MCF 10A (cell line): Measurements from ENCODE around the gene BAHCC1. TPM values are rescaled to one million over a fixed set of nuclear protein-coding genes. Genes with fewer than 3 reads are reported as not detected.

ENCODE experiments used
- BruUV-seq: library from RNA; stranded (reverse); fragments of 400-500 nt; replicated peaks from 2 replicates; lab custom pipeline; 2021; lab: Mats Ljungman, UMichigan
- CTCF ChIA-PET: fragments of 300-600 bp; sonication (Branson Sonifier 250); formaldehyde crosslinking; extraction: SDS; loops from one replicate; lab custom pipeline; 2021; ENCODE audit warnings: antibody characterized with exemption, inconsistent platforms; lab: Yijun Ruan, JAX
- POLR2A ChIA-PET: fragments of 300-600, 350-650 bp; sonication (Branson Sonifier 250); formaldehyde crosslinking; extraction: SDS; loops from one replicate; lab custom pipeline; 2020; ENCODE audit warnings: antibody characterized with exemption, inconsistent platforms; lab: Yijun Ruan, JAX
- DNase-seq: peaks from one replicate; pipeline ENCODE4 v3.0.0-alpha.2; 2018; ENCODE audit not compliant: unreplicated experiment
- H3K27ac Mint-ChIP-seq: one replicate; pipeline ENCODE4 v1.8.0; 2022; ENCODE audit warnings: mild to moderate bottlenecking, low read depth, mixed read lengths; ENCODE audit not compliant: unreplicated experiment
- H3K27me3 Mint-ChIP-seq: one replicate; pipeline ENCODE4 v1.8.0; 2022; ENCODE audit warnings: mixed read lengths; ENCODE audit not compliant: insufficient read depth, unreplicated experiment
- H3K36me3 Mint-ChIP-seq: one replicate; pipeline ENCODE4 v1.8.0; 2022; ENCODE audit warnings: mild to moderate bottlenecking, moderate library complexity, mixed read lengths; ENCODE audit not compliant: insufficient read depth, unreplicated experiment
- H3K4me1 Mint-ChIP-seq: one replicate; pipeline ENCODE4 v1.8.0; 2022; ENCODE audit warnings: mixed read lengths; ENCODE audit not compliant: insufficient read depth, unreplicated experiment
- H3K4me3 Mint-ChIP-seq: one replicate; pipeline ENCODE4 v1.8.0; 2022; ENCODE audit warnings: mild to moderate bottlenecking, moderate library complexity, mixed read lengths; ENCODE audit not compliant: unreplicated experiment
- H3K9me3 Mint-ChIP-seq: one replicate; pipeline ENCODE4 v1.8.0; 2022; ENCODE audit warnings: mixed read lengths; ENCODE audit not compliant: unreplicated experiment
- CTCF ChIP-seq: fragments of 200-600 bp; IDR thresholded peaks from one replicate; pipeline ENCODE4 v1.8.0; 2022; ENCODE audit warnings: antibody characterized with exemption, mild to moderate bottlenecking; ENCODE audit not compliant: unreplicated experiment
- intact Hi-C: fragments of 100-400 bp; cut with micrococcal nuclease; formaldehyde crosslinking; loops from 2 replicates; pipeline ENCODE4 v1.14.1; 2022
- total RNA-seq: library from RNA; stranded (reverse); gene quantifications from 2 replicates; pipeline ENCODE4 v1.2.3, GENCODE V29; 2022

The BAHCC1 gene
- total RNA-seq, 1 experiment from 2014 or later, result 7.4 TPM

DNA sequence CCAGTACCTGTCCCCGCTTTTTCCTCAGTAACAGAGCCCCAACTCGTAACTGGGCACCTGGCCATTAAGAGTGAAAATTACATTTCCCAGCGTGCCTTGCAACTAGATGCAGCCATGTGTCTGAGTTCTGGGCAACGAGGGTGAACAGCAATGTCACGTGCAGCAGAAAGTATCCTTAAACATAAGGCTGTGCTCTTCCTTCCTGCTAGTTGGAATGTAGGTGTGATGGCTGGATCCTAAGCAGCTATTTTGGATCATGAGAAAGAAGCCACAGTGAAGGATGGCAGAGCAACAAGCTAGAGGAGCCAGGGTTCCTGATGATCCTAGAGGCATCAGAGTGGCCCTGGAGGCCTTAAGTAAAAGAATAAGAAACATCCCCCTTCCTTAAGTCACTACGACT is 81.4 kb downstream of the BAHCC1 start:
- no peak for TF ChIP-seq CTCF
- Mint-ChIP-seq H3K27ac (no peak overlapping the region), H3K4me1 (peaks cover 4% of the 10 kb centered on the region), H3K27me3 (no peaks in the 10 kb centered on the region), H3K9me3 (no peaks in the 10 kb centered on the region), H3K4me3 (no peak overlapping the region), H3K36me3 (no peaks in the 10 kb centered on the region)
- ChIA-PET CTCF (interaction anchor here (0.9 kb wide), 1 partner anchor 36 kb away, joined by 3 read pairs; no protein-coding TSS in a partner anchor), POLR2A (no interaction called here)
- BruUV-seq, result no TSS peak
- no peak for DNase-seq
- intact Hi-C loops, result no loop called here

GRCh38 chr17:81477173-81477572 is 81.9 kb downstream of the BAHCC1 start:
- POLR2A ChIA-PET, result no interaction called here

GRCh38 chr17:81478119-81478518 is 82.9 kb downstream of the BAHCC1 start:
- no peak for TF ChIP-seq CTCF
- H3K27me3 Mint-ChIP-seq, result no peaks in the 10 kb centered on the region
- no peaks in the 10 kb centered on the region for H3K9me3 Mint-ChIP-seq
- no TSS peak for BruUV-seq
- no peak overlapping the region for H3K27ac Mint-ChIP-seq
- intact Hi-C loops, result no loop called here
- peaks cover 6% of the 10 kb centered on the region for H3K36me3 Mint-ChIP-seq
- peaks cover 4% of the 10 kb centered on the region for H3K4me1 Mint-ChIP-seq
- no peak for DNase-seq
- ChIA-PET POLR2A (no interaction called here), CTCF (no interaction called here)
- H3K4me3 Mint-ChIP-seq, result no peak overlapping the region

More at GRCh38 chr17:81477173-81477572, 81.9 kb downstream of the BAHCC1 start:
- DNase-seq, result no peak
- H3K9me3 Mint-ChIP-seq, result no peaks in the 10 kb centered on the region
- no peak for TF ChIP-seq CTCF
- H3K4me1 Mint-ChIP-seq, result peaks cover 4% of the 10 kb centered on the region
- CTCF ChIA-PET, result no interaction called here
- no peaks in the 10 kb centered on the region for H3K27me3 Mint-ChIP-seq
- H3K36me3 Mint-ChIP-seq, result no peaks in the 10 kb centered on the region
- H3K4me3 Mint-ChIP-seq, result no peak overlapping the region
- intact Hi-C loops, result no loop called here
- BruUV-seq, result no TSS peak
- H3K27ac Mint-ChIP-seq, result no peak overlapping the region

GRCh38 chr17:81479175-81480071 is 84.2 kb downstream of the BAHCC1 start:
- no peaks in the 10 kb centered on the region for H3K4me1 Mint-ChIP-seq
- no peak for TF ChIP-seq CTCF
- POLR2A ChIA-PET, result no interaction called here
- H3K27me3 Mint-ChIP-seq, result no peaks in the 10 kb centered on the region
- H3K27ac Mint-ChIP-seq, result no peak overlapping the region
- DNase-seq, result no peak
- no peaks in the 10 kb centered on the region for H3K9me3 Mint-ChIP-seq
- BruUV-seq, result no TSS peak
- intact Hi-C loops, result no loop called here
- CTCF ChIA-PET, result interaction anchor here (0.6 kb wide), 1 partner anchor 321 kb away, joined by 3 read pairs; no protein-coding TSS in a partner anchor
- H3K4me3 Mint-ChIP-seq, result no peak overlapping the region
- H3K36me3 Mint-ChIP-seq, result peaks cover 6% of the 10 kb centered on the region
